ENCODE results near the gene PTRH2.

The PTRH2 gene

DNA sequence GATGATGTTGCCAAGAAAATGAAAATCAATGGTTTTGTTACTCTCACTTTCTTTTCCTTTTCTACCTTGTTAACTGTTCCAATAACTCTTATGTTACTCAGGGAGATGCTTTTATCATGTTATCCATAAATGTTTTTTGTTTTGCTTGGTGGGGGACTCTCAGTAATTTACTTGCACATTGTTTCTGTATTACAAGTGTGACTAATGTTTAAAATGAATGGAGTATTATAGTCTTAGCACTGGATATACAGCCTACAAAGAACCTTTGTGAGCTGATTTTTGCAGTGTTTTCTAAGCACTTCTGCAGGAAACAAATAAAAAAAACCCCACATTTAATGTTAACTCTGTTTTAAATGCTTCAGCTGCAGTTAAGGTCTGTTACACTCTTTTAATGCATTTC, 12.3 kb upstream of the PTRH2 start:
- no peak for DNase-seq (ENCODE audit: low read depth)

DNA sequence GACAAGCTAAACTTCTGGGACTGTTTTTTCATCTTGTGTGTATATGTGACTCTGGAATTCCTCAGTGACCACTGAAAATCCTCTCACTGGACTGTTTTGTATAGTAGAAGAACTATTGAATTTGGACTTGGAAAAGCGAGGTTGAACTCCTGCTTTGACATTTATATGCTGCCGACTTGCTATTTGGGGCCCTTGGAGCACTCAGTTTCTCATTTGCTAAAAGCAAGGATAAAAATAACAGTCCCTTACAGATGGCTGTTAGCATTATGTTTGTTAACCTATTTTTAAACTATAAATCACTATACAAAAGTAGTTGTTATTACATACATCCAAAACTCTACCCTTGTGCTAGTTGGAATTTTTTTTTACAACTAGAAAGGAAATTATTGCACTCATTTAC, 9.2 kb upstream of the PTRH2 start:
- DNase-seq (ENCODE audit: low read depth), result no peak

DNA sequence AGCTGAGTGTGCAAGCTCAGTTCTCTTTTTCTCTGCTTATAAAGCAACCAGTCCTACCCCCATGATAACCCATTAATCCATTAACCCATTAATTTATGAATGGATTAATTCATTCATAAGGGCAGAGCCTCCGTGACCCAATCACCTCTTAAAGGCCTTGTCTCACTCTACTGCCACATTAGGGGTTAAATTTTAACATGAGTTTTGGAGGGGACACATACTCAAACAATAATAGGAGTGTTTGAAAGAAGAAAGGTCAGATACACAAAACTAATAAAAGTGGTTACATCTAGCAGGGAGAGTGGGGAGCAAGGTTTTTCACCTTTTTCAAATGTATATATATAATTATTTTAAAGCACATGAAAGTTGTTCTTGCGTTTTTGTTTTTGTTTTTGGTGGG, 7.0 kb upstream of the PTRH2 start:
- no peak for DNase-seq (ENCODE audit: low read depth)

DNA sequence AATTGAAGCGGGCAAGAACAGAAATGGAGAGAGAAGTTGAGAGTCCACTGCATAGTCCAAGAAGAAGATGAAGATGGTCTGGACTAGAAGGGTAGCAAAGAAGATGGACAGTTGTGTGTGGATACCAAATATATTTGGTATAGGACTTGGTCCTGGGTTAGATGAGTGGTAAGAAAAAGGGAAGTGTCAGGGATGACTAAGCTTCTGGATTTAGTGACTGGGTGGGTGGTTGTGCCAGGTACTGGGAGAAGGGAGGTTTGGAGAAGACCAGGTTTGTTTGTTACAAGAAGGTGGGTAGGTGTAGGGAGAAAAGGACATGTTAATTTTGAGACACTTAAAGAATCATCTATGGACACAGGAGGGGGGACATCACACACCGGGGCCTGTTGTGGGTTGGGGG, 5.6 kb upstream of the PTRH2 start:
- DNase-seq (ENCODE audit: low read depth), result no peak

DNA sequence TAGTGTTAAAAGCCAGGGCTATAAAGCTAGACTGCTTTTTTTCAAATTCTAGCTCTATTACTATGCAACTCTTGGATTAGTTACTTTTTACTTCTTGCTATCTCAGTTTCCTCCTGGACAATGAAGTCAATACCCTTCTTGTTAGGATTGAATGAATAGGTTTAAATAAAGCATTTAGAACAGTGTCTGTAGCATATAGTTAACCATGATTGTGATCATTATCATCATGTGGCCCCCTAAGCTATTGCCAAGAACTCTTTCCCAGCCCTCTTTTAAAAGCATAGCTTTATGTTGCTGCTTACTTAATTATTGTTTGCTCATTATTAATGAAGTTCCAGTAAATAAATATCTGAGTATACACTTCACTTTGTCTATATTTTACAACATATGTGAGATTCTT, 4.7 kb upstream of the PTRH2 start:
- DNase-seq (ENCODE audit: low read depth), result no peak

GRCh38 chr17:59707971-59708430, 771 bp upstream of the PTRH2 start:
- no peak for DNase-seq (ENCODE audit: low read depth)

GRCh38 chr17:59702304-59702703, 4.9 kb downstream of the PTRH2 start:
- no peak for DNase-seq (ENCODE audit: low read depth)

- DNase-seq (ENCODE audit: low read depth), result no peak
Measured at GRCh38 chr17:59699786-59700185, 7.4 kb downstream of the PTRH2 start.

- DNase-seq (ENCODE audit: low read depth), result no peak
Measured at GRCh38 chr17:59699218-59699617, 8.0 kb downstream of the PTRH2 start.

GRCh38 chr17:59698143-59698542, 9.1 kb downstream of the PTRH2 start:
- no peak for DNase-seq (ENCODE audit: low read depth)

GRCh38 chr17:59696682-59697277, 10.4 kb downstream of the PTRH2 start:
- no peak for DNase-seq (ENCODE audit: low read depth)

DNA sequence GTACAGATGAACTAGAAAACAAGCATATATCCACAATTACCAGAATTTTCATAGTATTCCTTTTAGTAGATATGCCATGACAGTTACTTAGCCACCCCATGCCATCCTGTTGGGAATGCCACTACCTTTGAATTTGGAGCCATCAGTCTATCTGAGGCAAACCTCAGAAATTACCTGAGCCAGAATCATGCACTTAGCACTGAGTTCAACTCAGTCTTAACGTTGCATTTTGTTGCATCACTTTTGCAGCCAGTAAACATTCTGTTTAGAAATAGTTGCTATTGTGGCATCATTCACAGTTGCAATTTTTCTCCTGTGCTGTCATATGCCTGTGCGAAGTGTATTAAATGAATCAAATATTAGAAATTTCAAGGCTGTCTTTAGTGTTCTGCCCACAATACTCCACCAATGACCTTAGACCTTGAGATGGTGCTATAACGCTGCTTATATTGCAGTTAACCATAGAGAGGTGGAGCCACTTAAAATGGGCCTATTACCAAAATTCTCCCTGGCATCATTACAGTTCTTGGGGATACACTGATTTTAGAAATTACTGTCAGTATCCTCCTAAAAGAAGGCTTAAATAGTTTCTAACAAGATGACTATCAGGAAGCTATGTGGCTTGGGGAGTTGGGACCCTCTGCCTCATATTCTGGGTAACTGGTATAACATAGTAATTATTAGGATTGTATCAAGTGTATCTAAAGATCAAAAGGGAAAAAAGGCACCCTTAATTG, 11.1 kb downstream of the PTRH2 start:
- no peak for DNase-seq (ENCODE audit: low read depth)

GRCh38 chr17:59694344-59694743, 12.9 kb downstream of the PTRH2 start:
- no peak for DNase-seq (ENCODE audit: low read depth)

DNA sequence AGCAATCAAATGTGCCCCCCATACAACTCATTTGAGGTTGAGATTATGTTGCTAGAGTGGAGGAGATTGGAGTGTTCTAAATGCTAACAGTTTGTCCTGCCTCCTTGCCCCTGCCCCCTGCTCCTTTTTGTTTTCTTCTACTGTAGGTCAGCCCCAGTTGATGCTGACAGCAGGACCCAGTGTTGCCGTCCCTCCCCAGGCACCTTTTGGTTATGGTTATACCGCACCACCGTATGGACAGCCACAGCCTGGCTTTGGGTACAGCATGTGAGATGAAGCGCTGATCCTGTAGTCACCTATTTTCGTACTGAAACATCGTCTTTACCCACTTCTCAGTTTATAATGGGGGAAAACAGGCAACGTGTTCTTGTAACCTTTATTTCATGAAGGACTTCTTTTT, 13.6 kb downstream of the PTRH2 start:
- no peak for DNase-seq (ENCODE audit: low read depth)

DNA sequence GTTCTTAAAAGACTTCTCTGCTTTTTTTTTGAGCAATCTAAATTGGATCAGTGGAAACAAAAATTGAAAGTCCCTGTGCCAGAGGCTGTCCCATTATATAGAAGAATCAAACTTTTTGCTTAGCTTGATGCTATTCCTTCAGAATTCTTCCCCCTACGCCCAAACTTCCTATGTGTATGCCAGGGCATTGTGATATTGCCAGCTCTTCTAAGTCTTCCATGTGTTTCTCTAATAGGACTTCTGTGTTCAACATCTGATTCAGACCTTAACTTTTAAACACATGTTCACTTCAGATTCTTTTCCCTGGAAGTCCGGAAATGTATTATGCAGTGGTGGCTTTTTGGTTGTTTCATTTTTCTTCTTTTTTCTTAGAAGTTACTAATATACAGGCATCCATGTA, 18.7 kb downstream of the PTRH2 start:
- no peak for DNase-seq (ENCODE audit: low read depth)

DNA sequence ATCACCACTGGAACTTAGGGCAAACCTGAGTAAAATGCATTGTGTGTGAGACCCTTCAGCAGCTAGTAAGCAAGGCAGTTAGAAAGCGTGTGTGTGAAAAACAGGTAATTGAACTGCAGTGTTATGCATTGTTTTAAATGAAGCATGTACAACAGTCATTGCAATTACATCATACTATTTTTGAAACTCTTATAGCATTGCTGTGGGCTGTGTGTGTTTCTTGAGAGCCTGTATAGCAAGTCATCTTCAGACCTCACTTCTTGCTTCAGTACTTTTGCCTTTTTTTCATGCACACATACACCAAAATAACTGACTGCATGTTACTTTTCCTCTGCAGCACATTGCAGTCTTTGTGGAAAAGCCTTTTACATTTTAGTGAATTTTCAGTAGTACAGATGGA, 19.2 kb downstream of the PTRH2 start:
- no peak for DNase-seq (ENCODE audit: low read depth)

DNA sequence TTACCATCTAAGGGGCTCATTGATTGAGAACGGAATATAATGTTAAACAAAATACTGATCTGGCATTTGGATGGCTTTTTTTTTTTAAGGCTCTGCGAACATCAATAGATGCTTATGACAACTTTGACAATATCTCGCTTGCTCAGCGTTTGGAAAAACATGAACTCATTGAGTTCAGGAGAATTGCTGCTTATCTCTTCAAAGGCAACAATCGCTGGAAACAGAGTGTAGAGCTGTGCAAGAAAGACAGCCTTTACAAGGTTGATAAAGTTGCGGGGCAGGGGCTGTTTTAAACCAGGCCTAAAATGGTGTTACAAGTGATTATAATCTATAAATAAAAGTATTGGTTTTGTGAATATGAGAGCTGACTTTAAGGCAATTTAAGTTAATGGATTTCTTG, 22.3 kb downstream of the PTRH2 start:
- no peak for DNase-seq (ENCODE audit: low read depth)

GRCh38 chr17:59683283-59683682, 23.9 kb downstream of the PTRH2 start:
- no peak for DNase-seq (ENCODE audit: low read depth)

- no peak for DNase-seq (ENCODE audit: low read depth)
Measured at GRCh38 chr17:59680314-59680713, 26.9 kb downstream of the PTRH2 start.

- DNase-seq (ENCODE audit: low read depth), result no peak
Measured at GRCh38 chr17:59678918-59679317, 28.3 kb downstream of the PTRH2 start.

DNA sequence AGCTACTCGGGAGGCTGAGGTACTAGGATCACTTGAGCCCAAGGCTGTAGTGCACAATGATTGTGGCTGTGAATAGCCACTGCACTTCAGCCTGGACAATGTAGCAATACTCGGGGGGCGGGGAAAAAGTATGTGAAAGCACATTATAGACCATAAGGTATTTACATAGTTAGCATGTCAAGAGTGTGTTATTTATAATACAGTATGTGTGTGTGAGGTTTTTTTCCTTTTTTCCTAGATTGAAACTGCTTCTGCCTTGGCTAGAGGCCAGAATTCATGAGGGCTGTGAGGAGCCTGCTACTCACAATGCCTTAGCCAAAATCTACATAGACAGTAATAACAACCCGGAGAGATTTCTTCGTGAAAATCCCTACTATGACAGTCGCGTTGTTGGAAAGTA, 30.5 kb downstream of the PTRH2 start:
- no peak for DNase-seq (ENCODE audit: low read depth)

DNA sequence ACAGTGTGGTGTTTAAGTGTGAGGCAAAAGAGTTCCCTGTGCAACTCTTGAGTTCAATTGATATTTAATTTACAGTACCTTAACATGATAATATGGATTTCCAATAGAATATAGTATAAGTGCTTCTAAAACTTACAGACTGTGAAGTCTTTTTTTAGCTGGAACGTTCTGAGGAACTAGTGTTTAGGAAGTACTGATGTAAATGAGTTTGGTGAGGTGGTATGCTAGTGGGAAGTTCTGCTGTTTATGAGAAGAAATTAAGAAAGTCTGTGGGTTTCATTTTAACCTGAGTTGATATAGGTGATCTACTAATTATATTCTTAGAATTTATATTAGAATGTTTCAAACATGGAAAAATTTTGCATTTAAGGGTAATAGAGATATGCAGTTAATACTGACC, 32.0 kb downstream of the PTRH2 start:
- DNase-seq (ENCODE audit: low read depth), result no peak

DNA sequence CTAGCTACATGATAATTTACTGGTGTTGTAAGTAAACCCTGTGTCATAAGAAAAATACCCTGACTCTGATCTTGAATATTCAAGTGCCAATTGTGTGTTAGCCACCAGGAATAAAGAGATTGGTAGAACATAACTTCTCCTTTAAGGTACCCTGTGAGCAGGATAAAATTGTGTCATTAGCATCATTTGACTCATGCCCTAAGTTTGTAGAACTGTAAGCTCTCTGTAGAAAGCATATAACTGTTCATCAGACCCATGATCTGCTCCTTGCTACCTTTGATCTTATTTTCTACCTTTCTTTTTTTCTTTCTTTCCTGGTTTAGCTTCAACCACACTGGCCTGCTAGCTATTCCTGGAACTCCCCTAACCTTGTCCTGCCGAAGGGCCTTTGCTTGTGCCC, 35.8 kb downstream of the PTRH2 start:
- DNase-seq (ENCODE audit: low read depth), result no peak

GRCh38 chr17:59669944-59670343, 37.3 kb downstream of the PTRH2 start:
- no peak for DNase-seq (ENCODE audit: low read depth)

Data from stimulated activated CD8-positive, alpha-beta memory T cell treated with anti-CD3 and anti-CD28 coated beads, Interleukin-15, amount 100 ng/mL, for 24 hours (primary cell).